Hepatocyte (in vitro differentiated cells): ENCODE data around the gene IKZF4. TPM values are rescaled to one million over a fixed set of nuclear protein-coding genes. Genes with fewer than 3 reads are reported as not detected.

ENCODE experiments used
- DNase-seq: peaks from one replicate; pipeline ENCODE4 v3.0.0-alpha.2; 2016; ENCODE audit warnings: low spot score
- H2AFZ ChIP-seq: fragments of 200-600 bp; sonication (generic); 2 replicates; pipeline ENCODE4 v1.6.0; 2016; ENCODE audit warnings: antibody characterized with exemption, mild to moderate bottlenecking
- H3K27ac ChIP-seq: fragments of 200-600 bp; sonication (generic); 2 replicates; pipeline ENCODE4 v1.5.1; 2016; ENCODE audit warnings: mild to moderate bottlenecking
- H3K27me3 ChIP-seq: fragments of 200-600 bp; sonication (generic); 2 replicates; pipeline ENCODE4 v1.6.1; 2016
- H3K36me3 ChIP-seq: fragments of 200-600 bp; sonication (generic); replicated peaks from 2 replicates; pipeline ENCODE4 v1.5.1; 2016; ENCODE audit warnings: low read depth; ENCODE audit not compliant: insufficient read depth
- H3K4me1 ChIP-seq: fragments of 200-600 bp; sonication (generic); 2 replicates; pipeline ENCODE4 v1.5.1; 2016; ENCODE audit warnings: mild to moderate bottlenecking, moderate library complexity; ENCODE audit not compliant: insufficient read depth
- H3K4me2 ChIP-seq: fragments of 200-600 bp; sonication (generic); 2 replicates; pipeline ENCODE4 v1.6.0; 2016
- H3K4me3 ChIP-seq: fragments of 200-600 bp; sonication (generic); 2 replicates; pipeline ENCODE4 v1.5.1; 2016; ENCODE audit warnings: mild to moderate bottlenecking
- H3K79me2 ChIP-seq: fragments of 200-600 bp; sonication (generic); 2 replicates; pipeline ENCODE4 v1.6.0; 2017; ENCODE audit warnings: mild to moderate bottlenecking
- H3K9me2 ChIP-seq: fragments of 200-600 bp; sonication (generic); replicated peaks from 2 replicates; pipeline ENCODE4 v1.6.0; 2017; ENCODE audit warnings: mild to moderate bottlenecking; ENCODE audit not compliant: insufficient read depth
- H3K9me3 ChIP-seq: fragments of 200-600 bp; sonication (generic); 2 replicates; pipeline ENCODE4 v1.5.1; 2016; ENCODE audit warnings: low read depth, mild to moderate bottlenecking
- H4K20me1 ChIP-seq: fragments of 200-600 bp; sonication (generic); 2 replicates; pipeline ENCODE4 v1.6.0; 2016; ENCODE audit warnings: mild to moderate bottlenecking; ENCODE audit not compliant: insufficient read depth, poor library complexity, severe bottlenecking
- CTCF ChIP-seq: fragments of 200-600 bp; sonication (generic); IDR thresholded peaks from 2 replicates; pipeline ENCODE4 v1.5.1; 2016; ENCODE audit warnings: antibody characterized with exemption, mild to moderate bottlenecking; ENCODE audit not compliant: poor library complexity
- EZH2 ChIP-seq: fragments of 200-600 bp; sonication (generic); IDR thresholded peaks from 2 replicates; pipeline ENCODE4 v1.6.1; 2016; ENCODE audit warnings: antibody characterized with exemption, mild to moderate bottlenecking, borderline replicate concordance
- EZH2phosphoT487 ChIP-seq: fragments of 200-600 bp; sonication (generic); IDR thresholded peaks from one replicate; pipeline ENCODE4 v1.6.1; 2018; ENCODE audit warnings: antibody characterized with exemption, mild to moderate bottlenecking, low read depth, moderate library complexity; ENCODE audit not compliant: unreplicated experiment, severe bottlenecking
- WGBS: methylation state at CpG from one replicate; pipeline ENCODE4 v1.1.6; 2016; ENCODE audit warnings: low lambda C conversion rate; ENCODE audit errors: missing lambda C conversion rate; 5-methylcytosine and 5-hydroxymethylcytosine counted together
- polyA plus RNA-seq: library from polyadenylated mRNA; unstranded; fragments of >200 nt; fragmentation: Nextera tagmentation; extraction: Ambion mirVana; gene quantifications from 2 replicates; pipeline ENCODE4 v1.2.1, GENCODE V29; 2016
- total RNA-seq: library from RNA; depleted of rRNA; stranded (reverse); fragments of >200 nt; gene quantifications from 2 replicates; pipeline ENCODE4 v1.2.3, GENCODE V29; 2014

Gene IKZF4
- total and polyA plus RNA-seq, 2 experiments from 2014 or later, result 1.6 to 5.3 TPM

GRCh38 chr12:55991110-55991509, 29.7 kb upstream of the IKZF4 start:
- Histone ChIP-seq H3K9me2 (no peaks in the 10 kb centered on the region), H3K27me3 (no peaks in the 10 kb centered on the region), H3K79me2 (peaks cover 3% of the 10 kb centered on the region), H3K9me3 (no peaks in the 10 kb centered on the region), H3K4me3 (no peak overlapping the region), H3K36me3 (no peaks in the 10 kb centered on the region), H2AFZ (no peak overlapping the region), H4K20me1 (no peaks in the 10 kb centered on the region), H3K4me1 (no peaks in the 10 kb centered on the region), H3K27ac (no peak overlapping the region), H3K4me2 (no peak overlapping the region)
- DNase-seq, result no peak
- TF ChIP-seq EZH2 (no peak), EZH2phosphoT487 (no peak), CTCF (no peak)
- 95% methylated on average over 3 of the region's 3 CpGs for WGBS

GRCh38 chr12:55993230-55993853, 27.5 kb upstream of the IKZF4 start:
- no peak for DNase-seq
- WGBS, result 87% methylated on average over 4 of the region's 4 CpGs
- Histone ChIP-seq H2AFZ (no peak overlapping the region), H3K4me1 (peaks cover 3% of the 10 kb centered on the region), H4K20me1 (no peaks in the 10 kb centered on the region), H3K27me3 (no peaks in the 10 kb centered on the region), H3K4me2 (no peak overlapping the region), H3K36me3 (no peaks in the 10 kb centered on the region), H3K27ac (no peak overlapping the region), H3K4me3 (no peak overlapping the region), H3K9me3 (no peaks in the 10 kb centered on the region), H3K9me2 (no peaks in the 10 kb centered on the region), H3K79me2 (peaks cover 8% of the 10 kb centered on the region)
- no peak for TF ChIP-seq EZH2
- no peak for TF ChIP-seq CTCF
- TF ChIP-seq EZH2phosphoT487, result no peak

GRCh38 chr12:55995366-55995765, 25.5 kb upstream of the IKZF4 start:
- Histone ChIP-seq H3K36me3 (no peaks in the 10 kb centered on the region), H4K20me1 (no peaks in the 10 kb centered on the region), H3K79me2 (peaks cover 17% of the 10 kb centered on the region), H2AFZ (no peak overlapping the region), H3K9me3 (no peaks in the 10 kb centered on the region), H3K4me3 (no peak overlapping the region), H3K27me3 (no peaks in the 10 kb centered on the region), H3K9me2 (no peaks in the 10 kb centered on the region), H3K4me1 (peaks cover 3% of the 10 kb centered on the region), H3K4me2 (no peak overlapping the region), H3K27ac (peak overlapping the region; percentile 18)
- no peak for DNase-seq
- 81% methylated on average over 8 of the region's 8 CpGs for WGBS
- no peak for TF ChIP-seq CTCF
- no peak for TF ChIP-seq EZH2
- TF ChIP-seq EZH2phosphoT487, result no peak
